Nephron progenitor cell (in vitro differentiated cells): ENCODE data around the gene ABCC9.

ENCODE experiments used
- DNase-seq: peaks from one replicate; pipeline ENCODE4 v3.0.0; 2021
- H3K27ac Mint-ChIP-seq: 2 replicates; pipeline ENCODE4 v1.8.0; 2021; ENCODE audit warnings: mild to moderate bottlenecking, moderate library complexity, mixed read lengths
- H3K27me3 Mint-ChIP-seq: 2 replicates; pipeline ENCODE4 v1.8.0; 2021; ENCODE audit warnings: mild to moderate bottlenecking, low read depth, mixed read lengths; ENCODE audit not compliant: poor library complexity
- H3K36me3 Mint-ChIP-seq: 2 replicates; pipeline ENCODE4 v1.8.0; 2021; ENCODE audit warnings: low read depth, mixed read lengths
- H3K4me1 Mint-ChIP-seq: 2 replicates; pipeline ENCODE4 v1.8.0; 2021; ENCODE audit warnings: mixed read lengths
- H3K4me3 Mint-ChIP-seq: 2 replicates; pipeline ENCODE4 v1.8.0; 2021; ENCODE audit warnings: mild to moderate bottlenecking, moderate library complexity, mixed read lengths
- H3K9me3 Mint-ChIP-seq: 2 replicates; pipeline ENCODE4 v1.8.0; 2021; ENCODE audit warnings: mild to moderate bottlenecking, moderate library complexity, mixed read lengths
- TF ChIP-seq, protein P1 (sequence below): fragments of 200-600 bp; sonication (generic); IDR thresholded peaks from 2 replicates; pipeline ENCODE4 v1.5.0; 2021; ENCODE audit warnings: antibody characterized with exemption

ABCC9 gene

DNA sequence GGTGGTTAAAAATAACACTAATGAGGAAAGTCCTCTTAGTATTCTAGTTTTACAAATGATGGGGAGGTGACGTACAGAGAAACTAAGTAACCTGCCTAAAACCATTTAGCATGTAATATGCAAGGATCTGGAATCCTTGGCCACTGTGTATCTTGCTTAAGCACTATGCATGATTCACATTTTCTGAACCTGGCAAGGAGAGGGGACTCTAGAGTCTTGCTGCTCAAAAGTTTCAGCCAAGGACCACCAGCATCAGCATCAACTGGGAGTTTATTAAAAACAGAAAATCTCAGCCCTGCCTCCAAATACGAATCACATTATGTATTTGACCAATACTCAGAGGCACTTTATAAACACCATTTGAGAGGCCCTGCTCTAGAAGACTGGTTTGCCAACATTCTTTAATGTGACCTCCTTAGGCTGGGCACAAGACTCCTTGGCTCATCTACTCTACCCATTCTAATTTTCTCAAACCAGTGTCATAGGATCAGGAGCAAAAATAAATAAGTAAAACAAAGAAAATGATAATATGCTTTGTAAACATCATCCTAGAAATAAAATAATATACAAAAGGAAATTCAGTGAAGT is 52.9 kb downstream of the ABCC9 start:
- H3K27ac Mint-ChIP-seq, result no peak overlapping the region
- peaks cover 4% of the 10 kb centered on the region for H3K9me3 Mint-ChIP-seq
- TF ChIP-seq, protein P1, sequence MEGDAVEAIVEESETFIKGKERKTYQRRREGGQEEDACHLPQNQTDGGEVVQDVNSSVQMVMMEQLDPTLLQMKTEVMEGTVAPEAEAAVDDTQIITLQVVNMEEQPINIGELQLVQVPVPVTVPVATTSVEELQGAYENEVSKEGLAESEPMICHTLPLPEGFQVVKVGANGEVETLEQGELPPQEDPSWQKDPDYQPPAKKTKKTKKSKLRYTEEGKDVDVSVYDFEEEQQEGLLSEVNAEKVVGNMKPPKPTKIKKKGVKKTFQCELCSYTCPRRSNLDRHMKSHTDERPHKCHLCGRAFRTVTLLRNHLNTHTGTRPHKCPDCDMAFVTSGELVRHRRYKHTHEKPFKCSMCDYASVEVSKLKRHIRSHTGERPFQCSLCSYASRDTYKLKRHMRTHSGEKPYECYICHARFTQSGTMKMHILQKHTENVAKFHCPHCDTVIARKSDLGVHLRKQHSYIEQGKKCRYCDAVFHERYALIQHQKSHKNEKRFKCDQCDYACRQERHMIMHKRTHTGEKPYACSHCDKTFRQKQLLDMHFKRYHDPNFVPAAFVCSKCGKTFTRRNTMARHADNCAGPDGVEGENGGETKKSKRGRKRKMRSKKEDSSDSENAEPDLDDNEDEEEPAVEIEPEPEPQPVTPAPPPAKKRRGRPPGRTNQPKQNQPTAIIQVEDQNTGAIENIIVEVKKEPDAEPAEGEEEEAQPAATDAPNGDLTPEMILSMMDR, result no peak
- H3K36me3 Mint-ChIP-seq, result peaks cover 37% of the 10 kb centered on the region
- H3K27me3 Mint-ChIP-seq, result no peaks in the 10 kb centered on the region
- no peak overlapping the region for H3K4me3 Mint-ChIP-seq
- peaks cover 6% of the 10 kb centered on the region for H3K4me1 Mint-ChIP-seq
- no peak for DNase-seq

DNA sequence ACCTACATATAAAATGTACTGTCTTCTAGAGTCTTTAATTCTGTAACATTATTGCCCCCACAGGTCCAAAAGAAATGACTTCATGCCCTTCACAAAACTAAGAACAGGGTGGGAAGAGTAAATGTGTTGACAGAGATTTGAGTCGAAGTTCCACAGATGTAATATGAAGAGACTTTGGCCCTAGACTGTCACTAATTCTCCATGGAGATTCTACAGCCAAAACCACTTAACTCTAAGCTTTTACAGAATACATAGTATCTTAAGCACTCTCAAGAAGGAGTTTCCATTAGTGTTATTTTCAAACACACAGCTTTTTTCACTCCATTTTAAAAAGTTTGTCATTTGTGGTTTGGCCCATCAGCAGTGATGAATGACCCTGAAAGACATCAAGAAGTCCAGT is 56.3 kb downstream of the ABCC9 start:
- DNase-seq, result no peak
- Mint-ChIP-seq H3K4me1 (peaks cover 6% of the 10 kb centered on the region), H3K27ac (no peak overlapping the region), H3K9me3 (peaks cover 4% of the 10 kb centered on the region), H3K27me3 (no peaks in the 10 kb centered on the region), H3K4me3 (no peak overlapping the region), H3K36me3 (peaks cover 38% of the 10 kb centered on the region)
- TF ChIP-seq, protein P1, result no peak

DNA sequence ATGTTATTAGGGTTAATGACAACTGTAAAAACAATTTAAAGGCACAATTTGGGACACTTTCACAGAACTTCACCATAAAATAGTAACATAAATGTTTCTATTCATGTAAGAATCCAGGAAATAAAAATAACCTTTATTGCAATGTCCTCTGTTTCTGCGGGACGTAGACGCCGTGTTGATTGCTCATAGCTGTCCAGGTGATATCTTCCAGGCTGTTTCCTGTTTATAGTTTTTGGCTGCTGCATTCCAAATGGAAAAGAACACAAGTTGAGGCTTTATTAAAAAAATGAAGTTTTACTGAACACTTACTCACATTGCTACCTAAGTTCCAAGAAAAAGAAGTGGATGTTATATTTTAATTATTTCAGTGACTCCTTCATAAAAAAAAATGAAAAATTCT is 58.6 kb downstream of the ABCC9 start:
- peaks cover 4% of the 10 kb centered on the region for H3K9me3 Mint-ChIP-seq
- H3K36me3 Mint-ChIP-seq, result peaks cover 47% of the 10 kb centered on the region
- peaks cover 3% of the 10 kb centered on the region for H3K4me1 Mint-ChIP-seq
- no peak overlapping the region for H3K27ac Mint-ChIP-seq
- H3K27me3 Mint-ChIP-seq, result no peaks in the 10 kb centered on the region
- H3K4me3 Mint-ChIP-seq, result no peak overlapping the region
- DNase-seq, result no peak
- TF ChIP-seq, protein P1, result no peak

GRCh38 chr12:21881965-21882364 is 59.3 kb downstream of the ABCC9 start:
- H3K4me3 Mint-ChIP-seq, result no peak overlapping the region
- TF ChIP-seq, protein P1, result no peak
- peaks cover 8% of the 10 kb centered on the region for H3K4me1 Mint-ChIP-seq
- no peak for DNase-seq
- H3K27ac Mint-ChIP-seq, result no peak overlapping the region
- no peaks in the 10 kb centered on the region for H3K27me3 Mint-ChIP-seq
- H3K9me3 Mint-ChIP-seq, result peaks cover 4% of the 10 kb centered on the region
- peaks cover 46% of the 10 kb centered on the region for H3K36me3 Mint-ChIP-seq

- no peak overlapping the region for H3K4me3 Mint-ChIP-seq
- H3K27ac Mint-ChIP-seq, result no peak overlapping the region
- peaks cover 8% of the 10 kb centered on the region for H3K4me1 Mint-ChIP-seq
- H3K36me3 Mint-ChIP-seq, result peaks cover 38% of the 10 kb centered on the region
- TF ChIP-seq, protein P1, result no peak
- H3K27me3 Mint-ChIP-seq, result peaks cover 2% of the 10 kb centered on the region
- peaks cover 3% of the 10 kb centered on the region for H3K9me3 Mint-ChIP-seq
- DNase-seq, result no peak
Observed at GRCh38 chr12:21879312-21879711, 61.9 kb downstream of the ABCC9 start.

DNA sequence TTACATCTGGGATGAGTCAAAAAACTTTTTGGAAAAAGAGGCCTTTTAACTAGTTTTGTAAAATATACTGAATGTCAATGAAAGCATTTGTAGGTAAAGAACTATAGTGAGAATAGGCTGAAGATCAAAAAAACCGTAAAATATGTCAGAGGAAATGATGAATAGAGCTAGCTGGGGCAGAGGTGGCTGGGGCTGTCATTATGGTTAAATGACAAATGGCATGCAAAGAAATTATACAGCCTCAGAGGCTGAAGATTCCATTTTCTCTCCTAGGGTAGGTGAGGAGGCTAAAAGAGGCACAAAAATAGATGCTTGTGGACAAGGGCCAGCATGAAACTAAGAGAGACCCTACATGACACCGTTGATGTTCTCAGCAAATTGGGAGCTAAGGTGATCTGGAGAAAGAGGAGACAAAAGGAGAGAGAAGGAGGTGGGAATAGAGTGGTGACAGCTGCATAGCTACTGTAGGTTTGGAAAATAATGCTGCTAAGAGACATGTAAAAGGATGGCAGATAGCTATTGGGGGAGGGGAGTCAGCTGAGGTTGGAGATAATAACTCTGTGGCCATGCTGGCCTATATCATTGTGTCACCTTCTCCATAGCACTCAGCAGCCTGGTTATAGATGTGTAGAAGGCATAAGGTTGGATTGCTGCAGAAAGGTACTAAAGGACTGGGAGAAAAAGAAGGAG is 63.8 kb downstream of the ABCC9 start:
- H3K27me3 Mint-ChIP-seq, result peaks cover 2% of the 10 kb centered on the region
- H3K27ac Mint-ChIP-seq, result peak overlapping the region; percentile 10
- H3K36me3 Mint-ChIP-seq, result peaks cover 42% of the 10 kb centered on the region
- H3K4me1 Mint-ChIP-seq, result peaks cover 8% of the 10 kb centered on the region
- no peak overlapping the region for H3K4me3 Mint-ChIP-seq
- H3K9me3 Mint-ChIP-seq, result peaks cover 17% of the 10 kb centered on the region
- TF ChIP-seq, protein P1, result no peak
- DNase-seq, result no peak
